Activated T-helper 17 cell treated with anti-CD3 and anti-CD28 coated beads, Interleukin-2, amount 50 U/mL, for 72 hours (primary cell): ENCODE data around the gene RAI14. TPM values are rescaled to one million over a fixed set of nuclear protein-coding genes. Genes with fewer than 3 reads are reported as not detected.
"Not testable (repeated sequence)": the region's sequence is repeated elsewhere in the genome, so short reads cannot be mapped to it uniquely, and the experiment has no call there.

Experiments
- ATAC-seq: fragments of 150-1000 bp; cut with Tn5 transposase; replicated peaks from 2 replicates; pipeline ENCODE4 v1.10.0; 2021; ENCODE audit warnings: mild to moderate bottlenecking, moderate library complexity
- H3K27ac Mint-ChIP-seq: one replicate; pipeline ENCODE4 v1.8.0; 2022; ENCODE audit warnings: mixed read lengths
- H3K27me3 Mint-ChIP-seq: one replicate; pipeline ENCODE4 v1.8.0; 2022; ENCODE audit warnings: mixed read lengths
- H3K36me3 Mint-ChIP-seq: one replicate; pipeline ENCODE4 v1.8.0; 2022; ENCODE audit warnings: low read depth, mild to moderate bottlenecking, mixed read lengths
- H3K4me1 Mint-ChIP-seq: one replicate; pipeline ENCODE4 v1.8.0; 2022; ENCODE audit warnings: mixed read lengths
- H3K4me3 Mint-ChIP-seq: one replicate; pipeline ENCODE4 v1.8.0; 2022; ENCODE audit warnings: mild to moderate bottlenecking, mixed read lengths
- H3K9me3 Mint-ChIP-seq: one replicate; pipeline ENCODE4 v1.8.0; 2022; ENCODE audit warnings: mixed read lengths
- total RNA-seq, 2 donors: library from RNA; stranded (reverse); gene quantifications; one replicate each; pipeline ENCODE4 v1.2.3, GENCODE V29; 2022

RAI14 gene
- total RNA-seq, 2 donors from 2014 or later, result 0.41 to 3.3 TPM

GRCh38 chr5:34759213-34759612 lies 103.1 kb downstream of the RAI14 start:
- H3K27ac Mint-ChIP-seq, ATAC-seq, H3K4me1 Mint-ChIP-seq, H3K36me3 Mint-ChIP-seq, H3K9me3 Mint-ChIP-seq, H3K27me3 Mint-ChIP-seq, H3K4me3 Mint-ChIP-seq: not testable (repeated sequence)

DNA sequence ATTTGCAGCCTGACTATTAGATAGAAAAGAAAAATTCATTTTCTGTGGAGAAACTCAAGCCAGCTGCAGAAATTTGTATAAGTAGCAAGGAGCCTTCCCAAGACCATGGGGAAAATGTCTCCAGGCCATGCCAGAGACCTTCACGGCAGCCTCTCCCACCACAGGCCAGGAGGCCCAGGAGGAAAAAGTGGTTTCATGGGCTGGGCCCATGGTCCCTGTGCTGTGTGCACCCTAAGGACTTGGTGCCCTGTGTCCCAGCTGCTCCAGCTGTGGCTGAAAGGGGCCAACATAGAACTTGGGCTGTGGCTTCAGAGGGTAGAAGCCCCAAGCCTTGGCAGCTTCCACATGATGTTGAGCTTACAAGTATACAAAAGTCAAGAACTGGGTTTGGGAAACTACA lies 109.5 kb downstream of the RAI14 start:
- Mint-ChIP-seq H3K27me3 (no peaks in the 10 kb centered on the region), H3K9me3 (no peaks in the 10 kb centered on the region), H3K36me3 (no peaks in the 10 kb centered on the region), H3K4me1 (no peaks in the 10 kb centered on the region), H3K4me3 (no peak overlapping the region), H3K27ac (no peak overlapping the region)
- no peak for ATAC-seq

GRCh38 chr5:34767180-34767579 lies 111.1 kb downstream of the RAI14 start:
- H3K27ac Mint-ChIP-seq, result no peak overlapping the region
- H3K9me3 Mint-ChIP-seq, result no peaks in the 10 kb centered on the region
- H3K36me3 Mint-ChIP-seq, result no peaks in the 10 kb centered on the region
- no peaks in the 10 kb centered on the region for H3K4me1 Mint-ChIP-seq
- ATAC-seq, result no peak
- no peaks in the 10 kb centered on the region for H3K27me3 Mint-ChIP-seq
- H3K4me3 Mint-ChIP-seq, result no peak overlapping the region

DNA sequence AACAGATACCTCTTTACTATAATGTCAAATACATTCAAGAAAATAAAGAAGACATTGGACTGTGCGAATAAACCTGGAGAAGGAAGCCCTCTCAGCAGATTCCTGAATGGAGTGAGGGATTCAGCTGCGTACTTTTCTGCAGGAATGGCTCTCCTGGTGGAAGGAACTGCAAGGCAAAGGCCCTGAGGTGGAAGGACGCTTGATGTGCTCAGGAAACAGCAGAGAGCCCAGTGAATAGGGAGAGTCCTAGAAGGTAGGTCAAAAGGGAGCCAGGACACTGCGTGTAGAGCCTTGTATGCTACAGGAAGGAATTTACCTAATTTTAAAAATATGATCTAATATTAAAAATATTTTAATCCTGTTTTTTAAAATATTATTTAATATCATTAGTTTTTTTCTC lies 114.4 kb downstream of the RAI14 start:
- H3K4me3 Mint-ChIP-seq, result no peak overlapping the region
- no peaks in the 10 kb centered on the region for H3K4me1 Mint-ChIP-seq
- ATAC-seq, result no peak

DNA sequence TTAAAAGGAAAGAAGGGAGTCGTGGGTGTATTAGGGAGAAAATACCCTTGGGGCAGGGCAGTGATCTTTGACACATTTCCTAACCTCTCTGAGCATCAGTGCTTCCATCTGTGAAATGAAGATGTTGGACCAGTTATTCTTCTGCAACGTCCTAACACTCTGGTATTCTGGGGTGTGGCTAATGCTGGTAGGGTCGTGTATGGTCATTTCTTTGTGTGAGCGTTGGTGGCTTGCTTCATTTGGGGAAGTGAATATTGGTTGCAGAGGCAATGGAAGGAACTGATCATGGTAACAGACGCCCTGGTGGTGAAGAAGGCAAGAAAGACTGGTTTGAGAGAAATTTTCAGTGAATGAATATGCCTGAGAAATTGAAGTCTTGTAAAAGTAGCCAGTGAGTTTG lies 114.9 kb downstream of the RAI14 start:
- H3K36me3 Mint-ChIP-seq, result no peaks in the 10 kb centered on the region
- no peaks in the 10 kb centered on the region for H3K4me1 Mint-ChIP-seq
- no peak for ATAC-seq
- peaks cover 7% of the 10 kb centered on the region for H3K9me3 Mint-ChIP-seq
- H3K4me3 Mint-ChIP-seq, result no peak overlapping the region
- H3K27me3 Mint-ChIP-seq, result peaks cover 6% of the 10 kb centered on the region
- no peak overlapping the region for H3K27ac Mint-ChIP-seq

More for the DNA sequence above, 114.4 kb downstream of the RAI14 start:
- no peak overlapping the region for H3K27ac Mint-ChIP-seq
- peaks cover 6% of the 10 kb centered on the region for H3K27me3 Mint-ChIP-seq
- peaks cover 7% of the 10 kb centered on the region for H3K9me3 Mint-ChIP-seq
- no peaks in the 10 kb centered on the region for H3K36me3 Mint-ChIP-seq

- Mint-ChIP-seq H3K4me3 (no peak overlapping the region), H3K9me3 (peaks cover 7% of the 10 kb centered on the region), H3K36me3 (no peaks in the 10 kb centered on the region), H3K27me3 (peaks cover 6% of the 10 kb centered on the region), H3K4me1 (no peaks in the 10 kb centered on the region), H3K27ac (no peak overlapping the region)
- no peak for ATAC-seq
Measured at GRCh38 chr5:34772267-34773098, 116.4 kb downstream of the RAI14 start.

DNA sequence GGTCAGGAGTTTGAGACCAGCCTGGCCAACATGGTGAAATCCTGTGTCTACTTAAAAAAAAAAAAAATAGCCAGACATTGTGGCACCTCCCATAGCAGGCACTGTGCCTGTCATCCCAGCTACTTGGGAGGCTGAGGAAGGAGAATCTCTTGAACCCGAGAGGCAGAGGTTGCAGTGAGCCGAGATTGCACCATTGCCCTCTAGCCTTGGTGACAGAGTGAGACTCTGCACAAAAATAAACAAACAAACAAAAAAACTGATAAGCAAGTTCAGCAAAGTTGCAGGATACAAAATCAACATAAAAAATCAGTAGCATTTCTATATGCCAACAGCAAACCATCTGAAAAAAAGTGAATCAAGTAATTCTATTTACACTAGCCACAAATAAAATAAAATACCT lies 118.0 kb downstream of the RAI14 start:
- H3K27ac Mint-ChIP-seq, result no peak overlapping the region
- peaks cover 6% of the 10 kb centered on the region for H3K27me3 Mint-ChIP-seq
- no peaks in the 10 kb centered on the region for H3K36me3 Mint-ChIP-seq
- no peak for ATAC-seq
- peaks cover 7% of the 10 kb centered on the region for H3K9me3 Mint-ChIP-seq
- no peaks in the 10 kb centered on the region for H3K4me1 Mint-ChIP-seq
- no peak overlapping the region for H3K4me3 Mint-ChIP-seq

- not testable (repeated sequence) for H3K36me3 Mint-ChIP-seq, H3K27me3 Mint-ChIP-seq, H3K4me1 Mint-ChIP-seq, H3K4me3 Mint-ChIP-seq, H3K27ac Mint-ChIP-seq, ATAC-seq
- peaks cover 11% of the 10 kb centered on the region for H3K9me3 Mint-ChIP-seq
Measured at GRCh38 chr5:34774678-34775077, 118.5 kb downstream of the RAI14 start.

DNA sequence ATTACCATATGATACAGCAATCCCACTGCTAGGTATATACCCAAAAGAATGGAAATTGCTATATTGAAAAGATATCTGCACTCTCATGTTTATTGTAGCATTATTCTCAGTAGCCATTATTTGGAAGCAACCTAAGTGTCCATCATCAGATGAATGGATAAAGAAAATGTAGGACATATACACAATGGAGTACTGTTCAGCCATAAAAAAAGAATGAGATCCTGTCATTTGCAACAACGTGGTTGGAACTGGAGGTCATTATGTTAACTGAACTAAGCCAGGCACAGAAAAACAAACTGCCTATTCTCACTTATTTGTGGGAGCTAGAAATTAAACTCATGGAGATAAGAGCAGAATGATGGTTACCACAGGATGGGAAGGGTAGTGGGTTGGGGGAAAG lies 119.8 kb downstream of the RAI14 start:
- H3K27ac Mint-ChIP-seq, result no peak overlapping the region
- no peak for ATAC-seq
- peaks cover 6% of the 10 kb centered on the region for H3K27me3 Mint-ChIP-seq
- no peaks in the 10 kb centered on the region for H3K4me1 Mint-ChIP-seq
- H3K9me3 Mint-ChIP-seq, result peaks cover 12% of the 10 kb centered on the region
- no peak overlapping the region for H3K4me3 Mint-ChIP-seq
- no peaks in the 10 kb centered on the region for H3K36me3 Mint-ChIP-seq

- H3K27me3 Mint-ChIP-seq, result peaks cover 6% of the 10 kb centered on the region
- H3K4me1 Mint-ChIP-seq, result no peaks in the 10 kb centered on the region
- no peak for ATAC-seq
- H3K4me3 Mint-ChIP-seq, result no peak overlapping the region
- H3K9me3 Mint-ChIP-seq, result peaks cover 20% of the 10 kb centered on the region
- no peaks in the 10 kb centered on the region for H3K36me3 Mint-ChIP-seq
- H3K27ac Mint-ChIP-seq, result no peak overlapping the region
Measured at GRCh38 chr5:34778091-34778850, 122.1 kb downstream of the RAI14 start.

DNA sequence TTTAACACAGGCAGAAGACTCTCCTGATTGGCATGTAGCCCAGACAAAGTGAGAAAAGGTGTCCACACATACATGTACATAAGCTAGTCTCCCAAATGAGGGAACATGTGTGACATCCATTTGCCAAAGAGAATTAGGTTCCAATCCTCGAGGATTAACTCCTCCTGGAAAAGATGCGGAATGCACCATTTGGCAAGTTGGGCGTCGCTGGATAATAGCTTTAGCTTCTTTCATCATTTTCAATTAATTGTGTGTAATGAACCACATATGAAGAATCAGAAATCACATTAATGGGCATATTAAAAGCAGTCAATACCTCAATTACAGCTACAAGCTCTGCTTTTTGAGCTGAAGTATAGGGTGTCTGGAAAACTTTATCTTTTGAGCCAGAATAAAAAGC lies 127.8 kb downstream of the RAI14 start:
- peaks cover 18% of the 10 kb centered on the region for H3K9me3 Mint-ChIP-seq
- not testable (repeated sequence) for H3K27me3 Mint-ChIP-seq, H3K4me3 Mint-ChIP-seq, H3K27ac Mint-ChIP-seq, H3K36me3 Mint-ChIP-seq, ATAC-seq, H3K4me1 Mint-ChIP-seq

- ATAC-seq, result no peak
- no peak overlapping the region for H3K27ac Mint-ChIP-seq
- H3K9me3 Mint-ChIP-seq, result peaks cover 13% of the 10 kb centered on the region
- H3K4me1 Mint-ChIP-seq, result no peaks in the 10 kb centered on the region
- H3K4me3 Mint-ChIP-seq, result no peak overlapping the region
- peaks cover 4% of the 10 kb centered on the region for H3K27me3 Mint-ChIP-seq
- no peaks in the 10 kb centered on the region for H3K36me3 Mint-ChIP-seq
Measured at GRCh38 chr5:34787035-34787434, 130.9 kb downstream of the RAI14 start.

- Mint-ChIP-seq H3K4me3 (no peak overlapping the region), H3K27ac (no peak overlapping the region), H3K36me3 (no peaks in the 10 kb centered on the region), H3K9me3 (peaks cover 5% of the 10 kb centered on the region), H3K4me1 (no peaks in the 10 kb centered on the region), H3K27me3 (peaks cover 4% of the 10 kb centered on the region)
- no peak for ATAC-seq
Measured at GRCh38 chr5:34789021-34789531, 132.9 kb downstream of the RAI14 start.

- no peak overlapping the region for H3K27ac Mint-ChIP-seq
- peaks cover 5% of the 10 kb centered on the region for H3K9me3 Mint-ChIP-seq
- H3K36me3 Mint-ChIP-seq, result no peaks in the 10 kb centered on the region
- no peak for ATAC-seq
- no peaks in the 10 kb centered on the region for H3K4me1 Mint-ChIP-seq
- peaks cover 4% of the 10 kb centered on the region for H3K27me3 Mint-ChIP-seq
- no peak overlapping the region for H3K4me3 Mint-ChIP-seq
Measured at GRCh38 chr5:34789639-34790038, 133.5 kb downstream of the RAI14 start.

GRCh38 chr5:34790069-34790468 lies 133.9 kb downstream of the RAI14 start:
- ATAC-seq, result no peak
- no peaks in the 10 kb centered on the region for H3K4me1 Mint-ChIP-seq
- H3K27ac Mint-ChIP-seq, result no peak overlapping the region
- peaks cover 5% of the 10 kb centered on the region for H3K9me3 Mint-ChIP-seq
- H3K4me3 Mint-ChIP-seq, result no peak overlapping the region
- no peaks in the 10 kb centered on the region for H3K36me3 Mint-ChIP-seq
- peaks cover 4% of the 10 kb centered on the region for H3K27me3 Mint-ChIP-seq
